Neural cell (in vitro differentiated cells): ENCODE data around the gene ANKRD28. TPM values are rescaled to one million over a fixed set of nuclear protein-coding genes. Genes with fewer than 3 reads are reported as not detected.

Experiments used
- H2AFZ ChIP-seq: fragments of 200-600, 300-800 bp; sonication (generic), shearing (Covaris generic); 2 replicates; pipeline ENCODE4 v1.6.0; 2014; ENCODE audit warnings: low read depth, mild to moderate bottlenecking, antibody characterized with exemption, low read length, moderate library complexity
- H3F3A ChIP-seq: fragments of 200-600 bp; shearing (Covaris generic); 2 replicates; pipeline ENCODE4 v1.6.1; 2016; ENCODE audit warnings: mild to moderate bottlenecking, moderate library complexity, mixed read lengths, antibody characterized with exemption, low read length; ENCODE audit not compliant: insufficient read depth, poor library complexity, severe bottlenecking
- H3K27ac ChIP-seq: fragments of 200-600, 300-800 bp; sonication (generic), shearing (Covaris generic); 2 replicates; pipeline ENCODE4 v1.5.1; 2014; ENCODE audit warnings: mild to moderate bottlenecking, low read length, moderate library complexity
- H3K27me3 ChIP-seq: fragments of 300-800, 200-600 bp; sonication (generic), shearing (Covaris generic); 2 replicates; pipeline ENCODE4 v1.6.0; 2014; ENCODE audit warnings: mild to moderate bottlenecking, low read depth, low read length, moderate library complexity; ENCODE audit not compliant: insufficient read depth
- H3K36me3 ChIP-seq: fragments of 300-800, 200-600 bp; sonication (generic), shearing (Covaris generic); 2 replicates; pipeline ENCODE4 v1.5.1; 2014; ENCODE audit warnings: mild to moderate bottlenecking, antibody characterized with exemption, low read length, moderate library complexity; ENCODE audit not compliant: insufficient read depth
- H3K4me2 ChIP-seq: fragments of 300-800, 200-600 bp; sonication (generic), shearing (Covaris generic); 2 replicates; pipeline ENCODE4 v1.6.0; 2014; ENCODE audit warnings: mild to moderate bottlenecking, low read length
- H3K4me3 ChIP-seq: fragments of 300-800, 200-600 bp; sonication (generic), shearing (Covaris generic); 2 replicates; pipeline ENCODE4 v1.5.1; 2014; ENCODE audit warnings: mild to moderate bottlenecking, low read length, moderate library complexity
- H3K79me2 ChIP-seq: fragments of 200-600 bp; shearing (Covaris generic); replicated peaks from 2 replicates; pipeline ENCODE4 v1.6.0; 2014; ENCODE audit warnings: mild to moderate bottlenecking, low read length, moderate library complexity; ENCODE audit not compliant: insufficient read depth
- H3K9ac ChIP-seq: fragments of 300-800, 200-600 bp; sonication (generic), shearing (Covaris generic); 2 replicates; pipeline ENCODE4 v1.6.1; 2016; ENCODE audit warnings: mild to moderate bottlenecking, low read length, mixed read lengths
- H3K9me2 ChIP-seq: fragments of 200-600 bp; shearing (Covaris generic); 2 replicates; pipeline ENCODE4 v1.6.1; 2016; ENCODE audit warnings: mild to moderate bottlenecking, low read length, mixed read lengths; ENCODE audit not compliant: insufficient read depth
- H3K9me3 ChIP-seq: fragments of 200-600, 300-800 bp; sonication (generic), shearing (Covaris generic); 2 replicates; pipeline ENCODE4 v1.6.1; 2016; ENCODE audit warnings: mild to moderate bottlenecking, mixed run types, low read length, moderate library complexity, mixed read lengths
- H4K20me1 ChIP-seq: fragments of 200-600 bp; shearing (Covaris generic); 2 replicates; pipeline ENCODE4 v1.6.1; 2016; ENCODE audit warnings: mild to moderate bottlenecking, mixed run types; ENCODE audit not compliant: insufficient read depth
- CTCF ChIP-seq: fragments of 450-650 bp; IDR thresholded peaks from 2 replicates; pipeline ENCODE4 v1.5.1; 2014; ENCODE audit warnings: antibody characterized with exemption, mild to moderate bottlenecking, moderate library complexity; ENCODE audit not compliant: poor library complexity, severe bottlenecking
- EP300 ChIP-seq: fragments of 450-650 bp; conservative IDR thresholded peaks from 2 replicates; pipeline ENCODE4 v1.6.1; 2014; ENCODE audit warnings: antibody characterized with exemption, mild to moderate bottlenecking, moderate library complexity; ENCODE audit not compliant: poor library complexity, severe bottlenecking
- EZH2 ChIP-seq: fragments of 200-600, 300-800 bp; shearing (Covaris generic), sonication (generic); IDR thresholded peaks from 2 replicates; pipeline ENCODE4 v1.6.1; 2014; ENCODE audit warnings: antibody characterized with exemption, low read length, borderline replicate concordance, mild to moderate bottlenecking; ENCODE audit not compliant: insufficient read depth, poor library complexity, severe bottlenecking
- MXI1 ChIP-seq: fragments of 450-650 bp; conservative IDR thresholded peaks from 2 replicates; pipeline ENCODE4 v1.6.1; 2014; ENCODE audit warnings: antibody characterized with exemption, mild to moderate bottlenecking; ENCODE audit not compliant: poor library complexity, severe bottlenecking
- POLR2AphosphoS5 ChIP-seq: IDR thresholded peaks from 2 replicates; pipeline ENCODE4 v1.6.1; 2012
- RAD21 ChIP-seq: fragments of 450-650 bp; conservative IDR thresholded peaks from 2 replicates; pipeline ENCODE4 v1.6.1; 2014; ENCODE audit warnings: antibody characterized with exemption, mild to moderate bottlenecking, moderate library complexity
- SMC3 ChIP-seq: fragments of 450-650 bp; conservative IDR thresholded peaks from 2 replicates; pipeline ENCODE4 v1.6.1; 2014; ENCODE audit warnings: antibody characterized with exemption, mild to moderate bottlenecking, moderate library complexity; ENCODE audit not compliant: poor library complexity
- TAF1 ChIP-seq: IDR thresholded peaks from 2 replicates; pipeline ENCODE4 v1.6.1; 2012; ENCODE audit warnings: low read depth
- polyA plus RNA-seq: library from polyadenylated mRNA; depleted of rRNA; stranded (reverse); fragments of >200 nt; gene quantifications from 2 replicates; pipeline ENCODE4 v1.2.3, GENCODE V29; 2014
- TF ChIP-seq, protein P1 (sequence below): IDR thresholded peaks from 2 replicates; pipeline ENCODE4 v1.6.1; 2012; ENCODE audit warnings: borderline replicate concordance

The ANKRD28 gene
- polyA plus RNA-seq, 1 donor from 2014 or later, result 101 TPM

DNA sequence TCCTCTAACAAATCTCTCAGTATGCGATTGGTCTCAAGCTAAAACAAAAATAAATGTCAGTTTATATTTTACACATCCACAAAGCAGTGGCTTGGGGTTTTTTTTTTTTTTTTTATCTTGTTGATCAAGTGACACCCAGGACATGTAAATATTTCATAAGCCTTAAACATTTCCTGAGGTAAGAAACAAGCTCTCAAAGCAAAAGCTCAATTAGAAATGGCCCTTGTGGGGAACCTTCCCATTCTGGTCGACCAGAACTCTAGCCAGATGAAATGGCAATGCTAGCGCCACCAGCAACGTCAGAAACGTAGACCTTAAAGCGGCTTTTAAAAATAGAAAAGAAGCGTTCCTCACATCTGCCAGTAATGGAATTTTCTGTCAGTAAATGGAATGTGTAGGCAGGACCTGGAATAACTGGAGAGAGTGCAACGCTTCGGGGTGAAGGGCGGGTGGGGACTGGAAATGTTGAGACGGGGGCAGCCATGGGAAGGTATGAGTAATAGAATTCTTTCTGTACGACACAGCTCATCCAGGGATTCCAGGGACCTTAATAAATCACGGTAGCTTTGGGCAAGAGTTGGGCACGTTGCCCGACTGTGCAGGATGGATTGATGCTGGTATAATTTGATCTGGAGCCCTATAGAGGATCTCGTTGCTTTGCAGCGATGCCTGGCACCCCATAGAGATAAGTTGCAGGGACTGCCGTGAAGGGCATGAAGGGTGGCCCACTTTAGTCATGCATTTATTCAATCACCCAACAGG lies 151.9 kb downstream of the ANKRD28 start:
- H3F3A ChIP-seq, result no peaks in the 10 kb centered on the region
- no peak overlapping the region for H2AFZ ChIP-seq
- no peak overlapping the region for H3K4me3 ChIP-seq
- no peaks in the 10 kb centered on the region for H3K27me3 ChIP-seq
- no peaks in the 10 kb centered on the region for H3K36me3 ChIP-seq
- no peak overlapping the region for H3K27ac ChIP-seq
- no peaks in the 10 kb centered on the region for H4K20me1 ChIP-seq
- H3K9me3 ChIP-seq, result no peaks in the 10 kb centered on the region
- H3K9ac ChIP-seq, result no peak overlapping the region
- no peaks in the 10 kb centered on the region for H3K9me2 ChIP-seq
- no peaks in the 10 kb centered on the region for H3K79me2 ChIP-seq
- TF ChIP-seq SMC3 (no peak), CTCF (no peak), POLR2AphosphoS5 (no peak), RAD21 (no peak)
- H3K4me2 ChIP-seq, result no peak overlapping the region

DNA sequence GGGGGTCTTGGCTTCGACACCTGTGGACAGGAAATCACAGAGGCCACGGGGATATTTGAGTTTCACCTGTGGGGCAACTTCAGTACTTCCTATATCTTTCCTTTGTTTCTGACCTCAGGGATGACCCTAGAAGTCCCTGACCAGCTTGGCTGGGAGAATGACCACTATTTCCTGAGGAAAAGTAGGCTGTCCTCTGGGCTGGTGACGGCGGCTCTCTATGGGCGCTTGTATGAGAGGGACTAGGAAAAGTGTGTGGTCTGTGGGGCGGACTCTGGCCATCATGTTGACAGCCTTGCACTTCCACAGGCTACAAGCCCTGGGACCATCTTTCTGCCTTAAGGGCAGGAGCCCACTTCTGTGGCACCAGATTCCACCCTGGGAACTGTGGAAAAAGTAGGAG lies 152.5 kb downstream of the ANKRD28 start:
- H3K9me2 ChIP-seq, result no peaks in the 10 kb centered on the region
- H3K4me2 ChIP-seq, result no peak overlapping the region
- H4K20me1 ChIP-seq, result no peaks in the 10 kb centered on the region
- H3K27ac ChIP-seq, result no peak overlapping the region
- no peak for TF ChIP-seq SMC3
- TF ChIP-seq MXI1, result no peak
- no peak for TF ChIP-seq RAD21
- no peak for TF ChIP-seq POLR2AphosphoS5
- TF ChIP-seq CTCF, result no peak
- no peak for TF ChIP-seq EZH2
- no peak for TF ChIP-seq TAF1
- H3K36me3 ChIP-seq, result no peaks in the 10 kb centered on the region
- no peaks in the 10 kb centered on the region for H3K27me3 ChIP-seq
- H3K4me3 ChIP-seq, result no peak overlapping the region
- no peaks in the 10 kb centered on the region for H3K9me3 ChIP-seq
- H3F3A ChIP-seq, result no peaks in the 10 kb centered on the region
- no peaks in the 10 kb centered on the region for H3K79me2 ChIP-seq
- H3K9ac ChIP-seq, result no peak overlapping the region
- H2AFZ ChIP-seq, result no peak overlapping the region

- no peaks in the 10 kb centered on the region for H4K20me1 ChIP-seq
- no peak overlapping the region for H2AFZ ChIP-seq
- no peak overlapping the region for H3K27ac ChIP-seq
- no peak for TF ChIP-seq SMC3
- TF ChIP-seq, protein P1, sequence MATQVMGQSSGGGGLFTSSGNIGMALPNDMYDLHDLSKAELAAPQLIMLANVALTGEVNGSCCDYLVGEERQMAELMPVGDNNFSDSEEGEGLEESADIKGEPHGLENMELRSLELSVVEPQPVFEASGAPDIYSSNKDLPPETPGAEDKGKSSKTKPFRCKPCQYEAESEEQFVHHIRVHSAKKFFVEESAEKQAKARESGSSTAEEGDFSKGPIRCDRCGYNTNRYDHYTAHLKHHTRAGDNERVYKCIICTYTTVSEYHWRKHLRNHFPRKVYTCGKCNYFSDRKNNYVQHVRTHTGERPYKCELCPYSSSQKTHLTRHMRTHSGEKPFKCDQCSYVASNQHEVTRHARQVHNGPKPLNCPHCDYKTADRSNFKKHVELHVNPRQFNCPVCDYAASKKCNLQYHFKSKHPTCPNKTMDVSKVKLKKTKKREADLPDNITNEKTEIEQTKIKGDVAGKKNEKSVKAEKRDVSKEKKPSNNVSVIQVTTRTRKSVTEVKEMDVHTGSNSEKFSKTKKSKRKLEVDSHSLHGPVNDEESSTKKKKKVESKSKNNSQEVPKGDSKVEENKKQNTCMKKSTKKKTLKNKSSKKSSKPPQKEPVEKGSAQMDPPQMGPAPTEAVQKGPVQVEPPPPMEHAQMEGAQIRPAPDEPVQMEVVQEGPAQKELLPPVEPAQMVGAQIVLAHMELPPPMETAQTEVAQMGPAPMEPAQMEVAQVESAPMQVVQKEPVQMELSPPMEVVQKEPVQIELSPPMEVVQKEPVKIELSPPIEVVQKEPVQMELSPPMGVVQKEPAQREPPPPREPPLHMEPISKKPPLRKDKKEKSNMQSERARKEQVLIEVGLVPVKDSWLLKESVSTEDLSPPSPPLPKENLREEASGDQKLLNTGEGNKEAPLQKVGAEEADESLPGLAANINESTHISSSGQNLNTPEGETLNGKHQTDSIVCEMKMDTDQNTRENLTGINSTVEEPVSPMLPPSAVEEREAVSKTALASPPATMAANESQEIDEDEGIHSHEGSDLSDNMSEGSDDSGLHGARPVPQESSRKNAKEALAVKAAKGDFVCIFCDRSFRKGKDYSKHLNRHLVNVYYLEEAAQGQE, result no peak
- TF ChIP-seq POLR2AphosphoS5, result no peak
- TF ChIP-seq EP300, result no peak
- TF ChIP-seq MXI1, result no peak
- no peak for TF ChIP-seq TAF1
- TF ChIP-seq RAD21, result no peak
- no peak for TF ChIP-seq CTCF
- TF ChIP-seq EZH2, result no peak
- no peaks in the 10 kb centered on the region for H3K9me3 ChIP-seq
- H3K9ac ChIP-seq, result no peak overlapping the region
- H3K36me3 ChIP-seq, result no peaks in the 10 kb centered on the region
- no peaks in the 10 kb centered on the region for H3K27me3 ChIP-seq
- no peak overlapping the region for H3K4me2 ChIP-seq
- no peaks in the 10 kb centered on the region for H3K9me2 ChIP-seq
- H3F3A ChIP-seq, result no peaks in the 10 kb centered on the region
- H3K79me2 ChIP-seq, result no peaks in the 10 kb centered on the region
- H3K4me3 ChIP-seq, result no peak overlapping the region
Measured at GRCh38 chr3:15638891-15639262, 158.9 kb downstream of the ANKRD28 start.
